HepG2 (cell line): ENCODE data around the gene ZNF217. TPM values are rescaled to one million over a fixed set of nuclear protein-coding genes. Genes with fewer than 3 reads are reported as not detected.

Experiments
- CSRNP1 ChIP-seq: sonication (generic); formaldehyde crosslinking; IDR thresholded peaks from 2 replicates; pipeline ENCODE4 v1.8.1; 2023; ENCODE audit warnings: mild to moderate bottlenecking, missing genetic modification reagents
- DRAP1 ChIP-seq: IDR thresholded peaks from 2 replicates; pipeline ENCODE4 v1.6.1; 2016; ENCODE audit warnings: missing genetic modification reagents, missing compliant biosample characterization
- FOXJ3 ChIP-seq: sonication (generic); formaldehyde crosslinking; IDR thresholded peaks from 2 replicates; pipeline ENCODE4 v1.4.0; 2020; ENCODE audit warnings: missing genetic modification reagents, mild to moderate bottlenecking, borderline replicate concordance
- HNF1A ChIP-seq, 2 experiments: sonication (generic) in 1 of 2; formaldehyde crosslinking in 1 of 2; IDR thresholded peaks; 2 replicates each; pipeline versions ENCODE4 v1.4.0 to v1.6.1; 2016 to 2020; ENCODE audit warnings: borderline replicate concordance in 1 of 2, low read depth in 1 of 2, mild to moderate bottlenecking in 1 of 2, missing genetic modification reagents in 1 of 2
- IRF9 ChIP-seq: sonication (generic); formaldehyde crosslinking; IDR thresholded peaks from 2 replicates; pipeline ENCODE4 v1.8.0; 2022; ENCODE audit warnings: missing genetic modification reagents, mild to moderate bottlenecking, borderline replicate concordance
- ZMYM4 ChIP-seq: sonication (generic); formaldehyde crosslinking; IDR thresholded peaks from 2 replicates; pipeline ENCODE4 v1.8.1; 2023; ENCODE audit warnings: mild to moderate bottlenecking, missing genetic modification reagents
- ZNF121 ChIP-seq: sonication (generic); formaldehyde crosslinking; IDR thresholded peaks from 2 replicates; pipeline ENCODE4 v1.5.0; 2020; ENCODE audit warnings: mild to moderate bottlenecking, missing genetic modification reagents
- ZNF142 ChIP-seq: sonication (generic); formaldehyde crosslinking; IDR thresholded peaks from 2 replicates; pipeline ENCODE4 v1.4.0; 2020; ENCODE audit warnings: missing genetic modification reagents
- ZNF276 ChIP-seq: sonication (generic); formaldehyde crosslinking; IDR thresholded peaks from 2 replicates; pipeline ENCODE4 v1.4.0; 2020; ENCODE audit warnings: mild to moderate bottlenecking, low read depth, missing genetic modification reagents
- ZNF33B ChIP-seq: sonication (generic); formaldehyde crosslinking; IDR thresholded peaks from 2 replicates; pipeline ENCODE4 v1.5.1; 2020; ENCODE audit warnings: mild to moderate bottlenecking, missing genetic modification reagents
- polyA plus RNA-seq, 8 experiments: library from polyadenylated mRNA; depleted of rRNA in 3 of 8; stranded (reverse) in 7 of 8; unstranded in 1 of 8; fragments of >200 nt; fragmentation: Illumina TruSeq in 4 of 8; extraction: Trizol in 4 of 8; gene quantifications; 2 replicates each; pipeline versions ENCODE4 v1.2.1 to v1.2.3, GENCODE V29; 2011 to 2016; ENCODE audit warnings: low read depth in 4 of 8, missing spikeins in 1 of 8, mixed read lengths in 1 of 8; ENCODE audit not compliant: insufficient read depth in 1 of 8
- total RNA-seq, 5 experiments: library from RNA; depleted of rRNA; stranded (reverse); fragments of >200 nt; fragmentation: Illumina TruSeq; extraction: Trizol; gene quantifications; 2 replicates each; pipeline ENCODE4 v1.2.3, GENCODE V29; 2016; ENCODE audit warnings: low read depth in 1 of 5

The ZNF217 gene
- total and polyA plus RNA-seq, 2 of the 13 experiments (the other 11 are each of a cell fraction or from before 2014, with no cell fraction given) = 22.3 to 29.8 TPM

GRCh38 chr20:53579581-53580375, 13.9 kb downstream of the ZNF217 start (continued):
- 0 out of 2 replicates have a peak, but pooled peaks have one; percentile 58 for TF ChIP-seq ZNF276
- TF ChIP-seq IRF9 (CRISPR knock-in tag) = peak; percentile 67; the same call in 1 of the 2 replicates
- TF ChIP-seq FOXJ3 (CRISPR knock-in tag) = peak; percentile 100
- TF ChIP-seq ZNF33B (CRISPR knock-in tag) = peak; percentile 37; the same call in 1 of the 2 replicates
- peak; percentile 65; the same call in 1 of the 2 replicates for TF ChIP-seq ZNF121 (CRISPR knock-in tag)
- TF ChIP-seq DRAP1 (CRISPR knock-in tag) = peak; percentile 76
- TF ChIP-seq HNF1A (IDR thresholded peaks at IDR 0.05; ENCODE audit: low read depth) = peak; percentile 84
- TF ChIP-seq HNF1A (CRISPR knock-in tag; IDR thresholded peaks at IDR 0.05; ENCODE audit: borderline replicate concordance) = peak; percentile 94
- TF ChIP-seq ZMYM4 (CRISPR knock-in tag) = peak; percentile 90
- no peak; the same call in 1 of the 2 replicates for TF ChIP-seq ZNF142 (CRISPR knock-in tag)
- peak; percentile 50; the same call in 1 of the 2 replicates for TF ChIP-seq CSRNP1
